ENCODE data around the gene ASB1.

- TF ChIP-seq CTCF (IDR thresholded peaks at IDR 0.05; ENCODE audit: insufficient read depth, low read length, poor library complexity, severe bottlenecking) (no peak), EZH2phosphoT487 (conservative IDR thresholded peaks at IDR 0.05; ENCODE audit: low read length) (no peak)
Measured at GRCh38 chr2:238440331-238440730, 13.6 kb downstream of the ASB1 start.

Measured in SU-DHL-6 (cell line).